ENCODE data around the gene ACAN.

The ACAN gene

GRCh38 chr15:88865498-88866099, 62.4 kb downstream of the ACAN start:
- no peak overlapping the region for H3K27ac ChIP-seq (ENCODE audit: low read length)
- no peaks in the 10 kb centered on the region for H3K4me1 ChIP-seq (ENCODE audit: control insufficient read depth, low read depth, low read length)
- no peaks in the 10 kb centered on the region for H3K27me3 ChIP-seq (ENCODE audit: control insufficient read depth, insufficient read depth, low read length)
- no peak overlapping the region for H3K9ac ChIP-seq (ENCODE audit: low read length)
- H3K4me3 ChIP-seq (ENCODE audit: low read length): no peak overlapping the region
- no peaks in the 10 kb centered on the region for H3K36me3 ChIP-seq (ENCODE audit: control insufficient read depth, low read depth, low read length)
- no peaks in the 10 kb centered on the region for H3K9me3 ChIP-seq (ENCODE audit: control insufficient read depth, low read depth, low read length)

- H3K27ac ChIP-seq (ENCODE audit: low read length): no peak overlapping the region
- no peaks in the 10 kb centered on the region for H3K4me1 ChIP-seq (ENCODE audit: control insufficient read depth, low read depth, low read length)
- no peak overlapping the region for H3K4me3 ChIP-seq (ENCODE audit: low read length)
- H3K27me3 ChIP-seq (ENCODE audit: control insufficient read depth, insufficient read depth, low read length): no peaks in the 10 kb centered on the region
- H3K9me3 ChIP-seq (ENCODE audit: control insufficient read depth, low read depth, low read length): no peaks in the 10 kb centered on the region
- no peaks in the 10 kb centered on the region for H3K36me3 ChIP-seq (ENCODE audit: control insufficient read depth, low read depth, low read length)
- H3K9ac ChIP-seq (ENCODE audit: low read length): no peak overlapping the region
Measured at GRCh38 chr15:88866295-88866881, 63.2 kb downstream of the ACAN start.

- Histone ChIP-seq H3K27me3 (ENCODE audit: control insufficient read depth, insufficient read depth, low read length) (no peaks in the 10 kb centered on the region), H3K9me3 (ENCODE audit: control insufficient read depth, low read depth, low read length) (no peaks in the 10 kb centered on the region), H3K27ac (ENCODE audit: low read length) (no peak overlapping the region), H3K9ac (ENCODE audit: low read length) (no peak overlapping the region), H3K4me1 (ENCODE audit: control insufficient read depth, low read depth, low read length) (no peaks in the 10 kb centered on the region), H3K4me3 (ENCODE audit: low read length) (no peak overlapping the region), H3K36me3 (ENCODE audit: control insufficient read depth, low read depth, low read length) (no peaks in the 10 kb centered on the region)
Measured at GRCh38 chr15:88871313-88871712, 68.1 kb downstream of the ACAN start.

GRCh38 chr15:88872106-88872505, 68.9 kb downstream of the ACAN start:
- Histone ChIP-seq H3K9ac (ENCODE audit: low read length) (no peak overlapping the region), H3K27me3 (ENCODE audit: control insufficient read depth, insufficient read depth, low read length) (no peaks in the 10 kb centered on the region), H3K36me3 (ENCODE audit: control insufficient read depth, low read depth, low read length) (no peaks in the 10 kb centered on the region), H3K4me3 (ENCODE audit: low read length) (no peak overlapping the region), H3K9me3 (ENCODE audit: control insufficient read depth, low read depth, low read length) (no peaks in the 10 kb centered on the region), H3K4me1 (ENCODE audit: control insufficient read depth, low read depth, low read length) (no peaks in the 10 kb centered on the region), H3K27ac (ENCODE audit: low read length) (no peak overlapping the region)

- H3K4me3 ChIP-seq (ENCODE audit: low read length): no peak overlapping the region
- no peak overlapping the region for H3K27ac ChIP-seq (ENCODE audit: low read length)
- H3K4me1 ChIP-seq (ENCODE audit: control insufficient read depth, low read depth, low read length): no peaks in the 10 kb centered on the region
- no peaks in the 10 kb centered on the region for H3K9me3 ChIP-seq (ENCODE audit: control insufficient read depth, low read depth, low read length)
- no peaks in the 10 kb centered on the region for H3K27me3 ChIP-seq (ENCODE audit: control insufficient read depth, insufficient read depth, low read length)
- no peaks in the 10 kb centered on the region for H3K36me3 ChIP-seq (ENCODE audit: control insufficient read depth, low read depth, low read length)
- H3K9ac ChIP-seq (ENCODE audit: low read length): no peak overlapping the region
Measured at GRCh38 chr15:88872706-88873105, 69.5 kb downstream of the ACAN start.

- no peaks in the 10 kb centered on the region for H3K27me3 ChIP-seq (ENCODE audit: control insufficient read depth, insufficient read depth, low read length)
Measured at GRCh38 chr15:88873786-88874185, 70.5 kb downstream of the ACAN start.

GRCh38 chr15:88874275-88874674, 71.0 kb downstream of the ACAN start:
- H3K9ac ChIP-seq (ENCODE audit: low read length): no peak overlapping the region
- H3K27ac ChIP-seq (ENCODE audit: low read length): no peak overlapping the region
- no peaks in the 10 kb centered on the region for H3K4me1 ChIP-seq (ENCODE audit: control insufficient read depth, low read depth, low read length)
- H3K36me3 ChIP-seq (ENCODE audit: control insufficient read depth, low read depth, low read length): no peaks in the 10 kb centered on the region
- no peaks in the 10 kb centered on the region for H3K27me3 ChIP-seq (ENCODE audit: control insufficient read depth, insufficient read depth, low read length)
- H3K4me3 ChIP-seq (ENCODE audit: low read length): no peak overlapping the region
- no peaks in the 10 kb centered on the region for H3K9me3 ChIP-seq (ENCODE audit: control insufficient read depth, low read depth, low read length)

More at GRCh38 chr15:88873786-88874185, 70.5 kb downstream of the ACAN start:
- H3K9me3 ChIP-seq (ENCODE audit: control insufficient read depth, low read depth, low read length): no peaks in the 10 kb centered on the region
- no peaks in the 10 kb centered on the region for H3K4me1 ChIP-seq (ENCODE audit: control insufficient read depth, low read depth, low read length)
- H3K9ac ChIP-seq (ENCODE audit: low read length): no peak overlapping the region
- no peak overlapping the region for H3K27ac ChIP-seq (ENCODE audit: low read length)
- no peaks in the 10 kb centered on the region for H3K36me3 ChIP-seq (ENCODE audit: control insufficient read depth, low read depth, low read length)
- H3K4me3 ChIP-seq (ENCODE audit: low read length): no peak overlapping the region

- no peaks in the 10 kb centered on the region for H3K27me3 ChIP-seq (ENCODE audit: control insufficient read depth, insufficient read depth, low read length)
- no peak overlapping the region for H3K9ac ChIP-seq (ENCODE audit: low read length)
- H3K9me3 ChIP-seq (ENCODE audit: control insufficient read depth, low read depth, low read length): no peaks in the 10 kb centered on the region
- no peaks in the 10 kb centered on the region for H3K36me3 ChIP-seq (ENCODE audit: control insufficient read depth, low read depth, low read length)
- no peaks in the 10 kb centered on the region for H3K4me1 ChIP-seq (ENCODE audit: control insufficient read depth, low read depth, low read length)
- H3K4me3 ChIP-seq (ENCODE audit: low read length): no peak overlapping the region
- no peak overlapping the region for H3K27ac ChIP-seq (ENCODE audit: low read length)
Measured at GRCh38 chr15:88874684-88875083, 71.4 kb downstream of the ACAN start.

GRCh38 chr15:88876573-88876972, 73.3 kb downstream of the ACAN start:
- H3K4me3 ChIP-seq (ENCODE audit: low read length): no peak overlapping the region
- no peak overlapping the region for H3K9ac ChIP-seq (ENCODE audit: low read length)
- no peaks in the 10 kb centered on the region for H3K4me1 ChIP-seq (ENCODE audit: control insufficient read depth, low read depth, low read length)
- peaks cover 10% of the 10 kb centered on the region for H3K36me3 ChIP-seq (ENCODE audit: control insufficient read depth, low read depth, low read length)
- H3K27me3 ChIP-seq (ENCODE audit: control insufficient read depth, insufficient read depth, low read length): no peaks in the 10 kb centered on the region
- no peaks in the 10 kb centered on the region for H3K9me3 ChIP-seq (ENCODE audit: control insufficient read depth, low read depth, low read length)
- H3K27ac ChIP-seq (ENCODE audit: low read length): no peak overlapping the region

- peaks cover 17% of the 10 kb centered on the region for H3K36me3 ChIP-seq (ENCODE audit: control insufficient read depth, low read depth, low read length)
- no peak overlapping the region for H3K9ac ChIP-seq (ENCODE audit: low read length)
- no peak overlapping the region for H3K4me3 ChIP-seq (ENCODE audit: low read length)
- H3K9me3 ChIP-seq (ENCODE audit: control insufficient read depth, low read depth, low read length): no peaks in the 10 kb centered on the region
- no peaks in the 10 kb centered on the region for H3K27me3 ChIP-seq (ENCODE audit: control insufficient read depth, insufficient read depth, low read length)
- H3K4me1 ChIP-seq (ENCODE audit: control insufficient read depth, low read depth, low read length): no peaks in the 10 kb centered on the region
- no peak overlapping the region for H3K27ac ChIP-seq (ENCODE audit: low read length)
Measured at GRCh38 chr15:88877415-88877814, 74.2 kb downstream of the ACAN start.

- Histone ChIP-seq H3K4me1 (ENCODE audit: control insufficient read depth, low read depth, low read length) (no peaks in the 10 kb centered on the region), H3K27me3 (ENCODE audit: control insufficient read depth, insufficient read depth, low read length) (no peaks in the 10 kb centered on the region), H3K36me3 (ENCODE audit: control insufficient read depth, low read depth, low read length) (peaks cover 17% of the 10 kb centered on the region), H3K9me3 (ENCODE audit: control insufficient read depth, low read depth, low read length) (no peaks in the 10 kb centered on the region), H3K9ac (ENCODE audit: low read length) (no peak overlapping the region), H3K27ac (ENCODE audit: low read length) (no peak overlapping the region), H3K4me3 (ENCODE audit: low read length) (no peak overlapping the region)
Measured at GRCh38 chr15:88877906-88878305, 74.7 kb downstream of the ACAN start.

GRCh38 chr15:88878720-88879184, 75.5 kb downstream of the ACAN start:
- H3K27me3 ChIP-seq (ENCODE audit: control insufficient read depth, insufficient read depth, low read length): no peaks in the 10 kb centered on the region
- H3K4me3 ChIP-seq (ENCODE audit: low read length): no peak overlapping the region
- peaks cover 17% of the 10 kb centered on the region for H3K36me3 ChIP-seq (ENCODE audit: control insufficient read depth, low read depth, low read length)
- H3K9ac ChIP-seq (ENCODE audit: low read length): no peak overlapping the region
- H3K27ac ChIP-seq (ENCODE audit: low read length): no peak overlapping the region
- H3K9me3 ChIP-seq (ENCODE audit: control insufficient read depth, low read depth, low read length): no peaks in the 10 kb centered on the region
- H3K4me1 ChIP-seq (ENCODE audit: control insufficient read depth, low read depth, low read length): no peaks in the 10 kb centered on the region
